H1 (cell line): ENCODE data around the gene FAM170B. TPM values are rescaled to one million over a fixed set of nuclear protein-coding genes. Genes with fewer than 3 reads are reported as not detected.

Experiments used
- CTCF ChIA-PET: fragments of 300-600 bp; sonication (Branson Sonifier 250); formaldehyde crosslinking; loops from one replicate; lab custom pipeline; 2021; ENCODE audit not compliant: partially characterized antibody; lab: Charles Lee
- POLR2A ChIA-PET: fragments of 300-600 bp; sonication (Branson Sonifier 250); formaldehyde crosslinking; loops from one replicate; lab custom pipeline; 2021; ENCODE audit warnings: inconsistent platforms; ENCODE audit not compliant: partially characterized antibody; lab: Charles Lee
- DNase-seq, 2 experiments: peaks; one replicate each; pipeline versions ENCODE4 v3.0.0 to v3.0.0-alpha.2; 2010 to 2022; ENCODE audit warnings: low spot score in 2 of 2, low read depth in 1 of 2, mixed read lengths in 1 of 2
- FAIRE-seq: peaks from 2 replicates; lab custom pipeline; 2011; peaks lifted over from hg19 to GRCh38; lab: Jason Lieb, UNC
- H2AFZ ChIP-seq: 2 replicates; pipeline ENCODE4 v1.8.1; 2012; ENCODE audit warnings: low read length, inconsistent platforms
- H2AK5ac ChIP-seq: 2 replicates; pipeline ENCODE4 v1.6.1; 2013; ENCODE audit warnings: low read depth, low read length
- H2BK120ac ChIP-seq: replicated peaks from 2 replicates; pipeline ENCODE3; 2013; ENCODE audit warnings: low read depth, low read length, inconsistent platforms
- H2BK12ac ChIP-seq: 2 replicates; pipeline ENCODE4 v1.6.1; 2013; ENCODE audit warnings: low read depth, low read length
- H2BK15ac ChIP-seq: 2 replicates; pipeline ENCODE4 v1.6.1; 2013; ENCODE audit warnings: low read length
- H2BK20ac ChIP-seq: 2 replicates; pipeline ENCODE4 v1.6.1; 2013; ENCODE audit warnings: low read length
- H2BK5ac ChIP-seq: 2 replicates; pipeline ENCODE4 v1.6.1; 2013; ENCODE audit warnings: low read depth, low read length
- H3K14ac ChIP-seq: 2 replicates; pipeline ENCODE4 v1.6.1; 2013; ENCODE audit warnings: inconsistent platforms; ENCODE audit not compliant: insufficient read length
- H3K18ac ChIP-seq: 2 replicates; pipeline ENCODE4 v1.6.1; 2013; ENCODE audit warnings: low read length; ENCODE audit errors: extremely low read depth
- H3K23ac ChIP-seq: 2 replicates; pipeline ENCODE4 v1.6.1; 2013; ENCODE audit warnings: inconsistent platforms; ENCODE audit not compliant: insufficient read length
- H3K23me2 ChIP-seq: 2 replicates; pipeline ENCODE4 v1.6.1; 2013; ENCODE audit warnings: low read depth, low read length
- H3K27ac ChIP-seq: 2 replicates; pipeline ENCODE4 v1.6.1; 2011; ENCODE audit warnings: low read depth, low read length, inconsistent platforms
- H3K27me3 ChIP-seq, 4 experiments: replicated peaks in 1 of 4; 1 replicate in 1 of 4; 2 replicates in 3 of 4; pipeline versions ENCODE4 v1.6.1 to v1.8.1; 2011 to 2013; ENCODE audit warnings: low read length in 3 of 4, mild to moderate bottlenecking in 3 of 4, inconsistent platforms in 2 of 4, mixed read lengths in 2 of 4, moderate library complexity in 1 of 4; ENCODE audit not compliant: control insufficient read depth in 3 of 4, insufficient read depth in 3 of 4; ENCODE audit errors: extremely low read depth in 1 of 4
- H3K36me3 ChIP-seq, 4 experiments: 2 replicates each; pipeline versions ENCODE4 v1.6.1 to v1.8.1; 2011 to 2013; ENCODE audit warnings: mild to moderate bottlenecking in 4 of 4, low read length in 3 of 4, moderate library complexity in 2 of 4, control low read depth in 1 of 4, inconsistent platforms in 1 of 4; ENCODE audit not compliant: insufficient read depth in 4 of 4, control insufficient read depth in 2 of 4
- H3K4ac ChIP-seq: replicated peaks from 2 replicates; pipeline ENCODE3; 2013; ENCODE audit warnings: low read length, low read depth, mixed read lengths, inconsistent platforms; ENCODE audit not compliant: insufficient read length
- H3K4me1 ChIP-seq, 4 experiments: replicated peaks in 1 of 4; 1 replicate in 1 of 4; 2 replicates in 3 of 4; pipeline versions ENCODE4 v1.6.1 to v1.8.1; 2011 to 2013; ENCODE audit warnings: low read length in 3 of 4, inconsistent platforms in 2 of 4, mixed read lengths in 1 of 4; ENCODE audit not compliant: insufficient read depth in 4 of 4, control insufficient read depth in 3 of 4
- H3K4me2 ChIP-seq, 2 experiments: 2 replicates each; pipeline versions ENCODE4 v1.6.1 to v1.8.1; 2011 to 2013; ENCODE audit warnings: low read depth in 2 of 2, low read length in 2 of 2, control low read depth in 1 of 2, inconsistent platforms in 1 of 2, mild to moderate bottlenecking in 1 of 2; ENCODE audit not compliant: insufficient read depth in 1 of 2
- H3K4me3 ChIP-seq, 4 experiments: fragments of 200-600, 300-600 bp in 1 of 4; sonication (generic), shearing (Covaris generic), sonication (Bioruptor Twin) in 1 of 4; 2 replicates each; pipeline versions ENCODE4 v1.5.1 to v1.8.1; 2011 to 2016; ENCODE audit warnings: low read length in 4 of 4, low read depth in 3 of 4, control low read depth in 2 of 4, inconsistent platforms in 2 of 4, mild to moderate bottlenecking in 2 of 4, mixed read lengths in 1 of 4, moderate library complexity in 1 of 4; ENCODE audit not compliant: insufficient read depth in 2 of 4; ENCODE audit errors: extremely low read depth in 1 of 4
- H3K56ac ChIP-seq: replicated peaks from 2 replicates; pipeline ENCODE3; 2013; ENCODE audit warnings: low read depth, mild to moderate bottlenecking, mixed read lengths, low read length, inconsistent platforms; ENCODE audit not compliant: insufficient read length
- H3K79me1 ChIP-seq: 2 replicates; pipeline ENCODE4 v1.6.1; 2013; ENCODE audit warnings: low read depth, low read length, control low read depth
- H3K79me2 ChIP-seq, 2 experiments: 2 replicates each; pipeline versions ENCODE4 v1.6.1 to v1.8.1; 2012 to 2013; ENCODE audit warnings: low read length in 2 of 2, mild to moderate bottlenecking in 2 of 2, inconsistent platforms in 1 of 2; ENCODE audit not compliant: insufficient read depth in 2 of 2, control insufficient read depth in 1 of 2
- H3K9ac ChIP-seq, 4 experiments: replicated peaks in 1 of 4; 1 replicate in 1 of 4; 2 replicates in 3 of 4; pipeline versions ENCODE4 v1.6.1 to v1.8.1; 2011 to 2013; ENCODE audit warnings: low read depth in 3 of 4, low read length in 3 of 4, control low read depth in 2 of 4, mild to moderate bottlenecking in 2 of 4, moderate library complexity in 2 of 4, inconsistent platforms in 1 of 4; ENCODE audit errors: extremely low read depth in 1 of 4
- H3K9me3 ChIP-seq, 2 experiments: 2 replicates each; pipeline versions ENCODE4 v1.6.1 to v1.8.1; 2012 to 2013; ENCODE audit warnings: mild to moderate bottlenecking in 2 of 2, moderate library complexity in 2 of 2, control low read depth in 1 of 2, inconsistent platforms in 1 of 2, low read depth in 1 of 2, low read length in 1 of 2, mixed read lengths in 1 of 2; ENCODE audit not compliant: insufficient read depth in 2 of 2
- H4K20me1 ChIP-seq, 2 experiments: replicated peaks in 1 of 2; 2 replicates each; pipeline versions ENCODE3 to v1.8.1; 2011 to 2013; ENCODE audit warnings: inconsistent platforms in 2 of 2, low read length in 2 of 2, mild to moderate bottlenecking in 1 of 2; ENCODE audit not compliant: insufficient read depth in 2 of 2, control insufficient read depth in 1 of 2
- H4K5ac ChIP-seq: 2 replicates; pipeline ENCODE4 v1.6.1; 2013; ENCODE audit warnings: low read length, low read depth, mixed read lengths, inconsistent platforms; ENCODE audit not compliant: insufficient read length
- H4K8ac ChIP-seq: 2 replicates; pipeline ENCODE4 v1.8.0; 2013; ENCODE audit warnings: mild to moderate bottlenecking, moderate library complexity, low read length, inconsistent platforms; ENCODE audit not compliant: insufficient read depth; ENCODE audit errors: extremely low read depth
- H4K91ac ChIP-seq: replicated peaks from 2 replicates; pipeline ENCODE3; 2013; ENCODE audit warnings: low read length, mixed read lengths, inconsistent platforms; ENCODE audit not compliant: insufficient read length
- ASH2L ChIP-seq: fragments of 200-600, 300-600 bp; sonication (generic); IDR thresholded peaks from one replicate; pipeline ENCODE4 v1.7.1; 2017; ENCODE audit warnings: low read length
- BRCA1 ChIP-seq: IDR thresholded peaks from 2 replicates; pipeline ENCODE4 v1.6.1; 2012; ENCODE audit warnings: low read depth, low read length, improper control_type of control experiment
- CREB1 ChIP-seq: IDR thresholded peaks from 2 replicates; pipeline ENCODE4 v1.6.1; 2012; ENCODE audit warnings: inconsistent platforms
- GABPA ChIP-seq: IDR thresholded peaks from 2 replicates; pipeline ENCODE4 v1.6.1; 2011; ENCODE audit warnings: mild to moderate bottlenecking, low read length, moderate library complexity, borderline replicate concordance; ENCODE audit not compliant: insufficient read depth
- GTF2F1 ChIP-seq: IDR thresholded peaks from 2 replicates; pipeline ENCODE4 v1.6.1; 2012; ENCODE audit warnings: low read depth, low read length, improper control_type of control experiment, borderline replicate concordance
- JUND ChIP-seq: IDR thresholded peaks from 2 replicates; pipeline ENCODE4 v1.6.1; 2011; ENCODE audit warnings: mild to moderate bottlenecking, improper control_type of control experiment, low read length
- RXRA ChIP-seq: IDR thresholded peaks from 2 replicates; pipeline ENCODE4 v1.6.1; 2011; ENCODE audit warnings: low read depth, mild to moderate bottlenecking, low read length, moderate library complexity; ENCODE audit not compliant: insufficient read depth
- WGBS, 2 experiments: shearing (Covaris generic) in 1 of 2; methylation state at CpG; one replicate each; pipeline versions ENCODE4 v1.1.6 to v1.1.7; 2013 to 2015; ENCODE audit warnings: low lambda C conversion rate in 2 of 2, mixed read lengths in 2 of 2, inconsistent platforms in 1 of 2, low coverage in 1 of 2, missing lambda C conversion rate in 1 of 2; ENCODE audit not compliant: insufficient replicate concordance in 2 of 2, insufficient coverage in 1 of 2, insufficient read length in 1 of 2; ENCODE audit errors: extremely low coverage in 1 of 2, missing lambda C conversion rate in 1 of 2; 5-methylcytosine and 5-hydroxymethylcytosine counted together
- polyA plus RNA-seq, 7 experiments: library from polyadenylated mRNA; depleted of rRNA in 3 of 7; stranded (reverse) in 5 of 7; unstranded in 2 of 7; fragments of >200 nt in 5 of 7; fragments of 200-250 nt in 2 of 7; gene quantifications; 1 replicate in 5 of 7; 2 replicates in 1 of 7; 4 replicates in 1 of 7; pipeline versions ENCODE4 v1.2.1 to v1.2.3, GENCODE V29; 2011 to 2013; ENCODE audit warnings: missing spikeins in 2 of 7, mixed read lengths in 2 of 7
- total RNA-seq: library from RNA; stranded (reverse); fragmentation: NEBNext Ultra II Directional; extraction: Animal tissue kit (Norgen Biotek cat#: 25700); gene quantifications from 2 replicates; pipeline ENCODE4 v1.2.1, GENCODE V29; 2021
- TF ChIP-seq, protein P1 (sequence below), 3 experiments: IDR thresholded peaks; 1 replicate in 2 of 3; 2 replicates in 1 of 3; pipeline versions ENCODE4 v1.5.1 to v1.6.1; 2011; ENCODE audit warnings: low read length in 3 of 3, mild to moderate bottlenecking in 3 of 3, inconsistent platforms in 2 of 3, low read depth in 1 of 3, moderate library complexity in 1 of 3; ENCODE audit not compliant: insufficient read depth in 1 of 3; ENCODE audit errors: control extremely low read depth in 1 of 3

FAM170B gene
- total and polyA plus RNA-seq, 2 of the 8 experiments (the other 6 are each of a cell fraction or from before 2014, with no cell fraction given) = not detected

DNA sequence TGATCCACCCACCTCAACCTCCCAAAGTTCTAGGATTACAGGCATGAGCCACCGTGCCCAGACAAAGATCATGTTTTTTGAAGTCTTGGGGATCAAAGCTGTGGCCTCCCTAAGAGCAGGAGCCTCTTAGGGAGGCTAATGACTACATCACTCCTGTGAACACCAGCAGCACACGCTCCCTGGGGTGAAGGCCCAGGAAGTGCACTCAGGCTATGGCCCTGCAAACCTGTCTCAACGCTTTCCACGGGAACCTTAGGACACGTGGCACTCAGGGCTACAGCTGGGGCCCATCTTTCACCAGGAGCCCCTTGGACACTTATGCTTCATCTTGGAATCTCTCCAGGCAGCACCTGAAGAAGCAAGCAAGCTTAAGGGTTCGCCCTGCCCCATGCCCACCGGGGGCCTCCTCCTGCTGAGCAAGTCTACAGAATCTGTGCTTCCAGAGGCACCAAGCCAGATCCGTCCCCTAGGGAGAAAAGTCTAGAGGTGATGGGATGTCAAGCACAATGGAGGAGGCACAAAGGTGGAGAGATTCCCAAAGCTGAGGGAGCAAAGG, 36.9 kb downstream of the FAM170B start:
- Histone ChIP-seq H3K23me2 (no peaks in the 10 kb centered on the region), H3K79me1 (no peaks in the 10 kb centered on the region), H2BK5ac (no peak overlapping the region), H3K27ac (no peak overlapping the region), H3K4me2 (no peak overlapping the region), H3K9me3 (no peaks in the 10 kb centered on the region), H2BK120ac (no peak overlapping the region), H4K8ac (no peak overlapping the region), H3K56ac (no peak overlapping the region), H3K4me3 (no peak overlapping the region), H3K14ac (no peak overlapping the region), H3K36me3 (no peaks in the 10 kb centered on the region), H3K9ac (no peak overlapping the region), H3K79me2 (no peaks in the 10 kb centered on the region), H2BK20ac (no peak overlapping the region), H4K91ac (no peak overlapping the region), H3K27me3 (no peaks in the 10 kb centered on the region), H2AK5ac (no peak overlapping the region), H2BK12ac (no peak overlapping the region), H3K18ac (no peak overlapping the region), H3K23ac (no peak overlapping the region), H3K4ac (no peak overlapping the region), H2BK15ac (no peak overlapping the region), H2AFZ (no peak overlapping the region), H3K4me1 (no peaks in the 10 kb centered on the region; a peak in 1 of 7 replicates), H4K5ac (no peak overlapping the region), H4K20me1 (no peaks in the 10 kb centered on the region)
- no peak for TF ChIP-seq GTF2F1
- TF ChIP-seq ASH2L = no peak
- TF ChIP-seq JUND = no peak
- no peak for TF ChIP-seq BRCA1
- TF ChIP-seq, protein P1, sequence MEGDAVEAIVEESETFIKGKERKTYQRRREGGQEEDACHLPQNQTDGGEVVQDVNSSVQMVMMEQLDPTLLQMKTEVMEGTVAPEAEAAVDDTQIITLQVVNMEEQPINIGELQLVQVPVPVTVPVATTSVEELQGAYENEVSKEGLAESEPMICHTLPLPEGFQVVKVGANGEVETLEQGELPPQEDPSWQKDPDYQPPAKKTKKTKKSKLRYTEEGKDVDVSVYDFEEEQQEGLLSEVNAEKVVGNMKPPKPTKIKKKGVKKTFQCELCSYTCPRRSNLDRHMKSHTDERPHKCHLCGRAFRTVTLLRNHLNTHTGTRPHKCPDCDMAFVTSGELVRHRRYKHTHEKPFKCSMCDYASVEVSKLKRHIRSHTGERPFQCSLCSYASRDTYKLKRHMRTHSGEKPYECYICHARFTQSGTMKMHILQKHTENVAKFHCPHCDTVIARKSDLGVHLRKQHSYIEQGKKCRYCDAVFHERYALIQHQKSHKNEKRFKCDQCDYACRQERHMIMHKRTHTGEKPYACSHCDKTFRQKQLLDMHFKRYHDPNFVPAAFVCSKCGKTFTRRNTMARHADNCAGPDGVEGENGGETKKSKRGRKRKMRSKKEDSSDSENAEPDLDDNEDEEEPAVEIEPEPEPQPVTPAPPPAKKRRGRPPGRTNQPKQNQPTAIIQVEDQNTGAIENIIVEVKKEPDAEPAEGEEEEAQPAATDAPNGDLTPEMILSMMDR (IDR thresholded peaks at IDR 0.05; ENCODE audit: control extremely low read depth in 1 of 3, insufficient read depth in 1 of 3, low read depth in 1 of 3, low read length in 3 of 3) = no peak
- no peak for TF ChIP-seq CREB1
- no peak for TF ChIP-seq GABPA
- no peak for TF ChIP-seq RXRA
- peak in 1 of 2 experiments; percentile 29 for DNase-seq
- FAIRE-seq = no peak
- ChIA-PET POLR2A (no interaction called here), CTCF (no interaction called here)
- WGBS, 2 experiments = 86% methylated on average over 8 of the region's 8 CpGs; no CpG with 5 or more reads in 1 of the 2 experiments
